Measurements from ENCODE around the gene FBXO41. TPM values are rescaled to one million over a fixed set of nuclear protein-coding genes. Genes with fewer than 3 reads are reported as not detected.

FBXO41 gene, protein sequence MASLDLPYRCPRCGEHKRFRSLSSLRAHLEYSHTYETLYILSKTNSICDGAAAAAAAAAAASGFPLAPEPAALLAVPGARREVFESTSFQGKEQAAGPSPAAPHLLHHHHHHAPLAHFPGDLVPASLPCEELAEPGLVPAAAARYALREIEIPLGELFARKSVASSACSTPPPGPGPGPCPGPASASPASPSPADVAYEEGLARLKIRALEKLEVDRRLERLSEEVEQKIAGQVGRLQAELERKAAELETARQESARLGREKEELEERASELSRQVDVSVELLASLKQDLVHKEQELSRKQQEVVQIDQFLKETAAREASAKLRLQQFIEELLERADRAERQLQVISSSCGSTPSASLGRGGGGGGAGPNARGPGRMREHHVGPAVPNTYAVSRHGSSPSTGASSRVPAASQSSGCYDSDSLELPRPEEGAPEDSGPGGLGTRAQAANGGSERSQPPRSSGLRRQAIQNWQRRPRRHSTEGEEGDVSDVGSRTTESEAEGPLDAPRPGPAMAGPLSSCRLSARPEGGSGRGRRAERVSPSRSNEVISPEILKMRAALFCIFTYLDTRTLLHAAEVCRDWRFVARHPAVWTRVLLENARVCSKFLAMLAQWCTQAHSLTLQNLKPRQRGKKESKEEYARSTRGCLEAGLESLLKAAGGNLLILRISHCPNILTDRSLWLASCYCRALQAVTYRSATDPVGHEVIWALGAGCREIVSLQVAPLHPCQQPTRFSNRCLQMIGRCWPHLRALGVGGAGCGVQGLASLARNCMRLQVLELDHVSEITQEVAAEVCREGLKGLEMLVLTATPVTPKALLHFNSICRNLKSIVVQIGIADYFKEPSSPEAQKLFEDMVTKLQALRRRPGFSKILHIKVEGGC
- total RNA-seq = 0.29 and 10.1 TPM in 2 replicates

GRCh38 chr2:73284296-73285158, at the start of gene FBXO41:
Gene FBXO41, minus strand, starts transcription at chr2:73284478. Its CDS starts 14,848 bp downstream, at chr2:73269630.

DNA sequence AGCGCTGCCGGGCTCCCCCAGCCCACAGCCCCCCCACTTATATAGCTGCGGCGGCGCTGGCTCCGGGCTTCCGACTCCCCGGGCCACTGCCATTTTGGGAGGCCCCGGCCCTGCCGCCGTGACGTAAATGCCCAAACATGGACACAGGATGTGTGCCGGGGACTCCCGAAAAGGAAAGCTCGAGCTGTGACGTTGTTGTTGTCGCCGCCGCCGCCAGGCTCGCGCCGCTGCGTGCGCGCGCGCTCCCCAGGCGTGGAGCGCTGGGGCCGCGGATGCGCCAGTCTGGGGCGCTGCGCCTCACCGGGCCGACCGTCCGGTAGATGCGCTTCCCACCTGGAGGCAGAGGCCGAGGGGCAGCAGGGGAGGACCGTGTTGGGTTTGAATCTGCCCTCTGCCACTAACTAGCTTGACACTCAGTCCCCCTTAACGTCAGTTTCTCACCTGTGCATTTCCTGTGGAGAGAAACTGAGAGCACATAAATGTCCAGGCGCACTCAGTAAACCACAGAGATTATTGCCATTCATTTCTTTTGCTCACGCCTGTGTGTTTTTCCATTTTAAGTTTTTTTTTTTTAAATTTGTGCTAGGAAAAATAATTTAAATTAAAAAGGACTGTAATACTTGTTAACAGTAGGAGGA, 9.4 kb upstream of the FBXO41 start, which contains the start of gene EGR4:
TSS of gene EGR4 (minus strand) at position 15 of the 638 bp plus-strand sequence. CDS start 231 bp downstream, outside the sequence.

GRCh38 chr2:73233932-73234832, 50.1 kb downstream of the FBXO41 start, which contains the start of gene CCT7:
Gene CCT7, plus strand, starts transcription at chr2:73234308. Its CDS starts 71 bp downstream, at chr2:73234379.

GRCh38 chr2:73233154-73233931, 50.9 kb downstream of the FBXO41 start, which contains the start of gene PRADC1:
Gene PRADC1, minus strand, starts transcription at chr2:73233239. Its CDS starts 79 bp downstream, at chr2:73233160.

GRCh38 chr2:73214120-73215035, 69.9 kb downstream of the FBXO41 start, which contains the start of gene SMYD5:
Gene SMYD5, plus strand, starts transcription at chr2:73214245. Its CDS starts 22 bp downstream, at chr2:73214267.

Other genes starting within 250 kb of the FBXO41 start
- gene SFXN5, start 212.8 kb downstream of the FBXO41 start, total RNA-seq = 15.0 and 16.1 TPM in 2 replicates
- 22.2 and 24.5 TPM in 2 replicates for gene RAB11FIP5, start 171.5 kb downstream of the FBXO41 start, total RNA-seq
- gene NOTO, start 81.9 kb downstream of the FBXO41 start, total RNA-seq = not detected in 2 replicates
- 24.3 and 24.8 TPM in 2 replicates for gene SMYD5, start 70.2 kb downstream of the FBXO41 start, total RNA-seq
- gene PRADC1, start 51.2 kb downstream of the FBXO41 start, total RNA-seq = 47.9 and 58.1 TPM in 2 replicates
- 558 and 584 TPM in 2 replicates for gene CCT7, start 50.2 kb downstream of the FBXO41 start, total RNA-seq
- gene EGR4, start 9.1 kb upstream of the FBXO41 start, total RNA-seq = not detected in 2 replicates
- gene ALMS1, start 101.4 kb upstream of the FBXO41 start, total RNA-seq = 8.9 and 10.8 TPM in 2 replicates

Data from myometrial cell (primary cell).